Mucosa of rectum (tissue), 2 donors: Measurements from ENCODE around the gene EFCAB10.
"Not testable (repeated sequence)": the region's sequence is repeated elsewhere in the genome, so short reads cannot be mapped to it uniquely, and the experiment has no call there.

Experiments
- H3K27ac ChIP-seq, 2 donors: one replicate each; pipeline ENCODE4 v1.7.0; 2013; ENCODE audit warnings: inconsistent platforms in 2 of 2, low read depth in 2 of 2, low read length in 2 of 2
- H3K27me3 ChIP-seq, 2 donors: one replicate each; pipeline ENCODE4 v1.7.0; 2013; ENCODE audit warnings: low read length in 2 of 2; ENCODE audit not compliant: control insufficient read depth in 2 of 2, insufficient read depth in 2 of 2
- H3K36me3 ChIP-seq, 2 donors: one replicate each; pipeline ENCODE4 v1.7.0; 2013; ENCODE audit warnings: low read length in 2 of 2; ENCODE audit not compliant: control insufficient read depth in 2 of 2, insufficient read depth in 2 of 2
- H3K4me1 ChIP-seq, 2 donors: one replicate each; pipeline ENCODE4 v1.7.0; 2013; ENCODE audit warnings: low read length in 2 of 2, mild to moderate bottlenecking in 1 of 2; ENCODE audit not compliant: control insufficient read depth in 2 of 2, insufficient read depth in 2 of 2
- H3K4me3 ChIP-seq, 2 donors: one replicate each; pipeline ENCODE4 v1.7.0; 2013; ENCODE audit warnings: low read length in 2 of 2
- H3K9ac ChIP-seq, 2 donors: one replicate each; pipeline ENCODE4 v1.7.0; 2013; ENCODE audit warnings: low read length in 2 of 2, low read depth in 1 of 2, mild to moderate bottlenecking in 1 of 2
- H3K9me3 ChIP-seq, 2 donors: one replicate each; pipeline ENCODE4 v1.7.0; 2013; ENCODE audit warnings: low read length in 2 of 2; ENCODE audit not compliant: control insufficient read depth in 2 of 2
- donor health status: healthy.
- donor health status: Normal muscosa, but diverticular disease.

EFCAB10 gene

DNA sequence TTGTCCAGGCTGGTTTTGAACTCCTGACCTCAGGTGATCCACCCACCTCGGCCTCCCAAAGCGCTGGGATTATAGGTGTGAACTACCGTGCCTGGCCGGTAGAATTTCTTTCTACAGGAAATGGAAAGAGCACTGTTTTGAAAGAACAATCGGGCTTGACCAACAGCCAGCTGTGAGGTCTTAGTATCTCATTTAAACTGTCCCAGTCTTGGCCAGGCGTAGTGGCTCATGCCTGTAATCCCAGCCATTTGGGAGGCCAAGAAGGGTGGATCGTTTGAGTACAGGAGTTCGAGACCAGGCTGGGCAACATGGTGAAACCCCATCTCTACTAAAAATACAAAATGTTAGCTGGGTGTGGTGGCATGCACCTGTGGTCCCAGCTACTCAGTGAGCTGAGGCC is 17.8 kb upstream of the EFCAB10 start:
- not testable (repeated sequence) for H3K4me3 ChIP-seq, H3K27me3 ChIP-seq, H3K9me3 ChIP-seq, H3K4me1 ChIP-seq, H3K9ac ChIP-seq, H3K27ac ChIP-seq, H3K36me3 ChIP-seq

DNA sequence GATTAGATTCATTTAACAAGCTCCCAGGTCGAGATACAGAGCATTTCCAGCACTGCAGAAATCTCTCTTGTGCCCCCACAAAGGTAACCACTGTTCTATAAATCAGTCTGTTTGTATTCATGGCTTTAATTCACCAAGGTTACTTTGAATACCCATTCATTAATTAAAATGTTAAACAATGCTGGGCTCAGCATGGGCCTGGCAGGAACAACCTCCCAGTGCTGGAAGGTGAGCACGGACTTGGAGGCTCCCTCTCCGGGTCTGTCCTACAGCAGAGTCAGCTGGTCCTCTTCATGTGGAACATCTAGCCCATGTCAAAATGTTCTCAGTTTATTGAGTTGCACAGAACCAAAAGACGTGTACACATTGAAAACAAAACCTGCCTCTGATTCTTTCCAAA is 15.6 kb upstream of the EFCAB10 start:
- H3K4me3 ChIP-seq = no peak overlapping the region
- no peak overlapping the region for H3K9ac ChIP-seq
- no peaks in the 10 kb centered on the region for H3K27me3 ChIP-seq
- no peaks in the 10 kb centered on the region for H3K4me1 ChIP-seq
- no peak overlapping the region for H3K27ac ChIP-seq
- H3K9me3 ChIP-seq = no peaks in the 10 kb centered on the region
- no peaks in the 10 kb centered on the region for H3K36me3 ChIP-seq

DNA sequence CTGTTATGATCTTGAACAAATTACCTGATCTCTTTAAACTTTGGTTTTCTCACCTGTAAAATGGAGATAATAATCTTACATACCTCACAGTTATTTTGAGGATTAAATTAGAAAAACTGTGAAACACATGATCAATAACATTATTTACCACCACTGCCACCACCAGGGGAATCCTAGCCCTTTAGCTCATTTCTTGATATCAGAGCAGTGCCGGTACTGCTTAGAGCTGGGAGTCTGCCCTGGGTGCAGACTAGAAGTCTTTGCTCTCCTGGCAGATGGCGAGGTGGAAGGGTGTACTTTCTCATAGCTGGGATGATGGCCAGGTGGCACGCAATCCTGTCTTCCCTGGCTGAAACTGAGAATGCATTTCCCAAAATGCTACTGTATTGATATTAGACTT is 12.7 kb upstream of the EFCAB10 start:
- H3K27me3 ChIP-seq = no peaks in the 10 kb centered on the region
- no peak overlapping the region for H3K4me3 ChIP-seq
- H3K27ac ChIP-seq = no peak overlapping the region
- H3K36me3 ChIP-seq = no peaks in the 10 kb centered on the region
- no peaks in the 10 kb centered on the region for H3K9me3 ChIP-seq
- H3K4me1 ChIP-seq = peaks cover 0 to 2% of the 10 kb centered on the region in 2 donors
- H3K9ac ChIP-seq = no peak overlapping the region

DNA sequence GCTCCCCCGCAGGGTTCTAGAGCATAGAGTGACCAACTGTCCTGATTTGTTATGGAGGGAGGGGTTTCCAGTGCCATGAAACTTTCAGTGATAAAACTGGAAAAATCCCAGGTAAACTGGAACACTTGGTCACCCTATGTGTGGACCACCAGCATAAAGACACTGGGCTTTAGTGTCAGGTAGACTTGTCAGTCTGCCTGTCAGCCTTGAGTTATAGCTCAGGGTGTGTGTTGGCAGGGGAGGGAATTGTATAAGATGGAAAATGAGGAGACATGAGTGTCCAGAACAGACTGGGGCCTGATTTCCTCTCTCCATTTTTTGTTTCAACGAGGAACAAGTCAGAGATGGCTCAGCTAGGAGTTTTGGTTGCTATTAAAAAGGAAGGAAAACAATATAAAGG is 10.2 kb upstream of the EFCAB10 start:
- Histone ChIP-seq H3K4me3 (no peak overlapping the region), H3K27ac (no peak overlapping the region), H3K4me1 (peaks cover 0 to 2% of the 10 kb centered on the region in 2 donors), H3K9me3 (no peaks in the 10 kb centered on the region), H3K27me3 (no peaks in the 10 kb centered on the region), H3K36me3 (no peaks in the 10 kb centered on the region), H3K9ac (no peak overlapping the region)

DNA sequence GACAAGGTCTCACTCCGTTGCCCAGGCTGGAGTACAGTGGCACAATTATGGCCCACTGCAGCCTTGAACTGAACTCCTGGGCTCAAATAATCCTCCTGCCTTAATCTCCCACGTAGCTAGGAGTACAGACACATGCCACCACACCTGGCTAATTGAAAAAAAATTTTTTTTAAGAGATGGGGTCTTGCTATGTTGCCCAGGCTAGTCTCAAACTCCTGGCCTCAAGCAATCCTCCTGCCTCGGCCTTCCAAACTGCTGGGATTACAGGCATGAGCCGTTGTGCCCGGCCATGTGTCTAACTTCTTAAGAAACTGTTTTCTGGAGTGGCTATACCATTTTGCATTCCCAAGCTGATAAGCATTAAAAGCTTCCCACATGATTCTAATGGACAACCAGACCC is 9.5 kb upstream of the EFCAB10 start:
- no peaks in the 10 kb centered on the region for H3K9me3 ChIP-seq
- no peaks in the 10 kb centered on the region for H3K27me3 ChIP-seq
- peaks cover 0 to 2% of the 10 kb centered on the region in 2 donors for H3K4me1 ChIP-seq
- no peak overlapping the region for H3K4me3 ChIP-seq
- no peaks in the 10 kb centered on the region for H3K36me3 ChIP-seq
- no peak overlapping the region for H3K27ac ChIP-seq
- no peak overlapping the region for H3K9ac ChIP-seq

DNA sequence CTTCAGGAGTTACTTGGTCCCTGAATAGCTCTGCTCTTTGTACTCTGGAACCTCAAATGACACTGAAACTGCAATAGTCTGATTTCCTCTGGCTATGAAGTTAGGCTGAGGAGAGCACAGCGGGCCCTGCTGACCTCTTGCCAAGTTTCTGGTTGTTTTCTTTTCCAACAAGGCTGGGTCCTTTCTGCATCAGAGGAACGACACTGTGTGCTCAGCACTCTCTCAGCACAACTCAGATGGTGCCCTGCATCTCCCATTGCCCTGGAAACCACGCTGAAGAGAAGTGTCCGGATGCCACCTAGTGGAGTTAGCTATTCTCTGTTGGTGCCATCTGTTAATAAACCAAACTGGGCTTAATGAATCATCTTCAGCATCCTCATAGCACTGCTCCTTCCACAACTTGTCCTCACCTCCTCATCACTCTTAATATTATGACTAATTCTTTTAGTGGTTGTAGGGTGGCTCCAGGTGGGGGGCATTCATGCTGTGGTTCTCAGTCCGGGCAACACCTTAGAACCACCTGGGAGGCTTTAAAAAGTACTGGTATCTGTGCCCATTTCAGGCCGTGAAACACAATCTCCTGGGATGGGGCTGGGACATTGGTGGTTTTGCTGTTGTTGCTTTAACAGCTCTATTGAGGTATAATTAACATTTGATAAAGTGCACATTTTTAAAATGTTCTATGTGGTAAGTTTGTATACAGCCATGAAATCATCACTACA is 8.2 kb upstream of the EFCAB10 start:
- H3K9ac ChIP-seq = no peak overlapping the region
- H3K4me3 ChIP-seq = no peak overlapping the region
- H3K4me1 ChIP-seq = peaks cover 0 to 2% of the 10 kb centered on the region in 2 donors
- H3K27me3 ChIP-seq = no peaks in the 10 kb centered on the region
- H3K27ac ChIP-seq = no peak overlapping the region
- H3K9me3 ChIP-seq = no peaks in the 10 kb centered on the region
- H3K36me3 ChIP-seq = no peaks in the 10 kb centered on the region

DNA sequence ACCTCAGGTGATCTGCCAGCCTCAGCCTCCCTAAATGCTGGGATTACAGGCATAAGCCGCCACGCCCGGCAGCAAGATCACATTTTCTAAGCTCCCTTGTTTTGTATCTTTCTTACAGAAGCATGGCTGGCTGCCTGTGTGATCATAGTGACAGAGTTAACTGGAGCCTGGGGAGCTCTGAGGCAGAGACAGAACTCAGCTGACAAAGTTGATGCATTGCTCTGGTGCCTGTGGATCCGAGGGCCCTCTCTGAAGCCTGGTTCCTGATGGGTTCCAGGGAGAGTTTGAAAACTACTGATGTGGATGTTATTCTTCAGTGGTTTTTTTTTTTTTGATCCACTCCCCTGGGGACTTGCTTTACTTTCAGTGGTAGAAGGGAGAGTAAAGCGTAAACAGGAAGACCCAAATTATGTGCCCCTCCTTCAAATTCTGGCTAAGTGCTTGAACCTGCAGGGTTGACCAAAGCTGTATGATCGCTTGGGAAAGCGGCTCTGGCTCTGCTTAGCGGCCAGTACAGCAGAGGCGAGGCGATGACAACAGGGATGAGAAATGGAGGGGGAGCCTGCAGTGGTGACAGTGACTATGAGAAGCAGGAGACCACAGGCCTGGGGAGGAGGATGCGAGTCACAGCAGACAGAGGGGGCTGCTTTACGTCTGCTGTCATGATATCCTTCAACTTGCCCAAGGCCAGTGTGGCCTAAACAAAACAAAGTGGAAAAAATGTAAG is 6.8 kb upstream of the EFCAB10 start:
- Histone ChIP-seq H3K9ac (no peak overlapping the region), H3K4me1 (peaks cover 0 to 2% of the 10 kb centered on the region in 2 donors), H3K27me3 (no peaks in the 10 kb centered on the region), H3K4me3 (no peak overlapping the region), H3K36me3 (no peaks in the 10 kb centered on the region), H3K9me3 (no peaks in the 10 kb centered on the region), H3K27ac (no peak overlapping the region)

DNA sequence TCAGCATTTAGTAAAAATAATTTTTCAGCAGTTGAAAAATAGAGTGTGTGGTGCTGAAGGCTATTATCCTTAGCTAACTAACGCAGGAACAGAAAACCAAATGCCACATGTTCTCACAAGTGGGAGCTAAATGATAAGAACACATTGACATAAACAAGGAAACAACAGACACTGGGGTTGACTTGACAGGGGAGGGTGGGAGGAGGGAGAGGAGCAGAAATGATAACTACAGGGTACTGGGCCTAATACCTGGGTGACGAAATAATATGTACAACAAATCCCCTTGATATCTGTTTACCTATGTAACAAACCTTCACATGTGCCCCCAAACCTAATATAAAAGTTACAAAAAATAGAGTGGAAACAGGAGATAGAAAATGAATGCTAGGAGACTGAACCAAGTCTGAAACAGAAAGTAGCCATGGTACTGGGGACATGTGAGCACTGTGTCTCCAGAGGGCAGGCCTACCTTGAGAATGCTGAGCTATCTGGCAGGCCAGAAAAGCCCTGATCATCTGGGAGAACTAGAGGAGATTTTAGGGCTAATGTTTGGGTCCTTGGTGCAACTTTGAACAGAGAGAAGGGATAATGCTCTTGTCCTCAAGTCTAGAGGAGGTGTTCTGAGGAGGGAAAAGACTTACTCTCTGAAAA is 4.7 kb upstream of the EFCAB10 start:
- H3K27me3 ChIP-seq = peaks cover 0 to 3% of the 10 kb centered on the region in 2 donors
- H3K27ac ChIP-seq = no peak overlapping the region
- no peaks in the 10 kb centered on the region for H3K36me3 ChIP-seq
- H3K9me3 ChIP-seq = no peaks in the 10 kb centered on the region
- no peak overlapping the region for H3K9ac ChIP-seq
- peaks cover 2 to 5% of the 10 kb centered on the region in 2 donors for H3K4me1 ChIP-seq
- H3K4me3 ChIP-seq = no peak overlapping the region

DNA sequence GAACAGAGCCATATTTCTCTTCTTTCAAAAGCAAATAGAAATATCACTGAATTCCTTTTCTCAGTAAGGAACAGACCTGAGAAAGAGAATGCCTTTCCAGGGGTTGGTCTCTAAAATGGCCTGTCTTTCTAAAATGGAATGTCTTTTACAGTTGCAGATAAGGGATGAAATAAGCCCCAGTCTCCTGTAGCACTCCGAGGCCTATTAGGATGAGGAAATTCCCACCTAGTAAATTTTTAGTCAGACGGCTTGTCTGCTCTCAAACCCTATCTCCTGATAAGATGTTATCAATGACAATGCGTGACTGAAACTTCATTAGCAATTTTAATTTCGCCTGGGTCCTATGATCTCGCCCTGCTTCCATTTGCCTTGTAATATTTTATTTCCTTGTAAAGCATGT is 2.9 kb upstream of the EFCAB10 start:
- Histone ChIP-seq H3K4me3 (no peak overlapping the region), H3K9me3 (no peaks in the 10 kb centered on the region), H3K27ac (no peak overlapping the region), H3K36me3 (no peaks in the 10 kb centered on the region), H3K4me1 (peaks cover 0 to 5% of the 10 kb centered on the region in 2 donors), H3K27me3 (peaks cover 0 to 3% of the 10 kb centered on the region in 2 donors), H3K9ac (no peak overlapping the region)

DNA sequence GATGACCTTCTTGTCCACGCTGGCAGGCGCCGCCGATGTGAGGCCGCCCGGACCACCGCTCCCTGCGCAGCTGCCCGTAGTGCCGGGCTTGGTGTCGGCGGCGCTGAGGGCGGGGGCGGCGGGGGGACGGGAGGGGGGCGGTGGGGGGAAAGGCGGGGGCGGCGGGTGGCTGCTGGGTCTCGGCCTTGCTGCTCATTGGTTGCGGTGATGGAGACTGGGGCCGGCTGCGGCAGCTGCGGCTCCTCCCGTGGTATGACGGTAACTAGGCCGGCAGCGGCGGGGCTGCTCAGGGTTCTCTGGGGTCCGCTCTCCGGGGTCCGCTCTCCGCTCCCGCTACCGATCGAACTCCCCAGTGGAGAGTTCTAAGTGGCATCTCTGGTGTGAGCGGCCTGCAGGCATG is 1.8 kb upstream of the EFCAB10 start:
- Histone ChIP-seq H3K36me3 (no peaks in the 10 kb centered on the region), H3K9ac (no peak overlapping the region), H3K27me3 (peaks cover 0 to 3% of the 10 kb centered on the region in 2 donors)

More for the DNA sequence above, 1.8 kb upstream of the EFCAB10 start:
- H3K4me3 ChIP-seq = no peak overlapping the region
- H3K4me1 ChIP-seq = peaks cover 0 to 5% of the 10 kb centered on the region in 2 donors
- H3K9me3 ChIP-seq = no peaks in the 10 kb centered on the region
- no peak overlapping the region for H3K27ac ChIP-seq
